Left colon (tissue), 2 donors: ENCODE data around the gene DMPK. TPM values are rescaled to one million over a fixed set of nuclear protein-coding genes. Genes with fewer than 3 reads are reported as not detected.

ENCODE experiments used
- ATAC-seq: fragments of 200-7000 bp; cut with Tn5 transposase; one replicate; pipeline ENCODE4 v1.9.1; 2020; ENCODE audit warnings: mild to moderate bottlenecking, moderate library complexity
- DNase-seq, 2 donors: peaks; one replicate each; pipeline ENCODE4 v3.0.0-alpha.2; 2020
- intact Hi-C, 2 donors: fragments of 100-400 bp; cut with DNase I in 1 of 2; cut with micrococcal nuclease in 1 of 2; formaldehyde crosslinking; loops; one replicate each; pipeline versions ENCODE4 v1.11.2 to v1.14.0; 2022; cut with DNase I, micrococcal nuclease
- total RNA-seq, 2 donors: library from RNA; stranded (reverse); fragmentation: NEBNext Ultra II Directional; extraction: Animal tissue kit (Norgen Biotek cat#: 25700); gene quantifications; one replicate each; pipeline ENCODE4 v1.2.1, GENCODE V29; 2021
- donor health status: DM: no; HTN: no; CAD: no.
- donor health status: DM: yes; HTN: yes; CAD: no.

Gene DMPK
- total RNA-seq, 2 donors from 2014 or later: 28.4 to 38.2 TPM

- DNase-seq (peak in 1 of 2 donors; percentile 38), ATAC-seq (no peak)
- intact Hi-C loops: no loop called here
Measured at GRCh38 chr19:45772912-45773311, 9.4 kb downstream of the DMPK start.

GRCh38 chr19:45772130-45772840 is 10.0 kb downstream of the DMPK start:
- ATAC-seq: no peak
- DNase-seq: peak in 1 of 2 donors; percentile 32
- intact Hi-C loops: no loop called here

- intact Hi-C loops: no loop called here
- DNase-seq: peak; percentile 37 to 47
- ATAC-seq: no peak
Measured at GRCh38 chr19:45771311-45771933, 10.9 kb downstream of the DMPK start.

GRCh38 chr19:45770192-45771101 is 11.8 kb downstream of the DMPK start:
- DNase-seq (peak; percentile 96 to 99), ATAC-seq (peak; percentile 67)
- intact Hi-C loops: no loop called here

GRCh38 chr19:45769821-45770191 is 12.5 kb downstream of the DMPK start:
- intact Hi-C loops: loop anchor here in 1 of 2 donors (10.0 kb wide), 1 partner anchor 55 kb away; no protein-coding TSS in a partner anchor
- ATAC-seq: no peak
- peak; percentile 64 to 66 for DNase-seq

- peak; percentile 98 to 99 for DNase-seq
Measured at GRCh38 chr19:45768984-45769782, 13.1 kb downstream of the DMPK start, which contains the start of gene SIX5. TSS of gene SIX5 (minus strand) at chr19:45769252. CDS start at chr19:45768844, 408 bp downstream.

GRCh38 chr19:45768655-45768983 is 13.7 kb downstream of the DMPK start:
- DNase-seq (peak in 1 of 2 donors; percentile 64), ATAC-seq (no peak)
- intact Hi-C loops: loop anchor here in 1 of 2 donors (10.0 kb wide), 1 partner anchor 54 kb away; no protein-coding TSS in a partner anchor

More at GRCh38 chr19:45768984-45769782, 13.1 kb downstream of the DMPK start, which contains the start of gene SIX5:
- ATAC-seq: peak; percentile 64
- intact Hi-C loops: loop anchor here in 1 of 2 donors (10.0 kb wide), 1 partner anchor 54 kb away; no protein-coding TSS in a partner anchor

GRCh38 chr19:45767881-45768654 is 14.2 kb downstream of the DMPK start:
- ATAC-seq: peak; percentile 1
- intact Hi-C loops: loop anchor here in 1 of 2 donors (10.0 kb wide), 1 partner anchor 53 kb away; no protein-coding TSS in a partner anchor

GRCh38 chr19:45767410-45767880 is 14.8 kb downstream of the DMPK start:
- no peak for ATAC-seq
- intact Hi-C loops: loop anchor here in 1 of 2 donors (10.0 kb wide), 1 partner anchor 53 kb away; no protein-coding TSS in a partner anchor
- DNase-seq: peak; percentile 72 to 81

More at GRCh38 chr19:45767881-45768654, 14.2 kb downstream of the DMPK start:
- peak; percentile 70 to 76 for DNase-seq

- peak; percentile 36 to 46 for DNase-seq
- ATAC-seq: no peak
- intact Hi-C loops: loop anchor here in 1 of 2 donors (10.0 kb wide), 1 partner anchor 52 kb away; no protein-coding TSS in a partner anchor
Measured at GRCh38 chr19:45766869-45767346, 15.4 kb downstream of the DMPK start.

- ATAC-seq (no peak), DNase-seq (no peak)
- intact Hi-C loops: loop anchor here in 1 of 2 donors (10.0 kb wide), 1 partner anchor 52 kb away; no protein-coding TSS in a partner anchor
Measured at GRCh38 chr19:45766296-45766868, 15.9 kb downstream of the DMPK start.

- intact Hi-C loops: loop anchor here in 1 of 2 donors (10.0 kb wide), 1 partner anchor 51 kb away; no protein-coding TSS in a partner anchor
- ATAC-seq (no peak), DNase-seq (peak in 1 of 2 donors; percentile 39)
Measured at GRCh38 chr19:45765702-45766295, 16.5 kb downstream of the DMPK start.

- no peak for DNase-seq
- intact Hi-C loops: loop anchor here in 1 of 2 donors (10.0 kb wide), 1 partner anchor 50 kb away; no protein-coding TSS in a partner anchor
- ATAC-seq: no peak
Measured at GRCh38 chr19:45764945-45765701, 17.2 kb downstream of the DMPK start.

- no peak for DNase-seq
- intact Hi-C loops: loop anchor here in 1 of 2 donors (10.0 kb wide), 1 partner anchor 50 kb away; no protein-coding TSS in a partner anchor
- ATAC-seq: no peak
Measured at GRCh38 chr19:45764475-45764874, 17.8 kb downstream of the DMPK start.

GRCh38 chr19:45763691-45764294 is 18.5 kb downstream of the DMPK start:
- no peak for DNase-seq
- intact Hi-C loops: loop anchor here in 1 of 2 donors (10.0 kb wide), 1 partner anchor 49 kb away; no protein-coding TSS in a partner anchor
- ATAC-seq: no peak
